NCI-H1436 treated with DMSO at 0.1 percent for 48 hours (cell line): ENCODE results near the gene DYSF.

Source experiments
- DNase-seq: peaks from one replicate; lab custom pipeline; 2025; lab: John Stamatoyannopoulos, UW

DYSF gene

GRCh38 chr2:71602581-71602980, 149.2 kb downstream of the DYSF start:
- DNase-seq = no peak

DNA sequence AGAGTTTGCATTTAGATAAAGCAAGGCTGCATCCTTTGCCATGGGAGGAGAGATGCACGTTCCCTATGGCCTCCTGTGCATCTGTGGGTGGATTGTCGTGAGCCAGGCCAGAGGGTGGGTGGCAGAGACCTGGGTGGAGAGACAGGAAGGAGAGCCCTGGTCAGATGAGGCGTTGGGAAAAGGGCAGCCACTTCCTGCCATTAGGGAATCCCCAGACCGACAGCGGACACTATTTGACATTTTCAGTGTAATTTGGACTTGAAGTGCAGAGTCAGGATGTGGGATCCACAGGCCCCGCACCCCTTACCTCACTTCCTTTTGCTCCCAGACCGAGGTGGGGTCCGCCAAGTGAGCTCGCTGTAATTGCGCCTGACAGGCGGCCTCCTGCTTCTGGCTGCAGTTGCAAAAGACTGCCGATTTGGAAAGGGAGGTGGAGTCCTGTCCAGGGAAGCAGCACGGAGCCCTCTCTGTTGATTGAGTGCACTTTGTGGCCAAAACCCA, 150.0 kb downstream of the DYSF start:
- no peak for DNase-seq

GRCh38 chr2:71603851-71604725, 150.7 kb downstream of the DYSF start:
- DNase-seq = no peak

GRCh38 chr2:71604726-71605120, 151.4 kb downstream of the DYSF start:
- DNase-seq = no peak

- no peak for DNase-seq
Observed at GRCh38 chr2:71605173-71605641, 151.8 kb downstream of the DYSF start.

DNA sequence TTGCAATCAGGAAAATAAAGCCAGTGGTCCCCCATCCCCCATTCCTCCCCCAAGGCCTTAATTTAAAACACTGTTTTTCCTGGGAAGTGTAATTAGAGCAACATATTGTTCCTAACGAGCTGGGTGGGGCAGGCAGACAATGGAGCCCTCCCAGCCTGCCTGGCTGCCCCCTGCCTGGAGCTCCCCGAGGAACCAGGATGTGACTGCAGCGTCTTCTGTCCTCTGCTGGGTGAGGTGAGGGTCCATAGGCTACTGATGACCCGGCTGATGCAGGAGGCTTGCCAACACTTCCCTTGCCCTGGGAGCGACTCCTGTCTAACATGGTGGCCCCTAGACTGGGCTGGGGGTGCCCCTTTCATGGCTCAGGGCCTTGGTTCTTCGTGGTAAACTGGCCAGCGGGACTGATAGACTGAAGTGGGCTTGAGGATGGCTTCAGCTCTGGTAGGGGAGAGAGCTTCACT, 152.4 kb downstream of the DYSF start:
- DNase-seq = no peak

- no peak for DNase-seq
Observed at GRCh38 chr2:71606244-71606643, 152.9 kb downstream of the DYSF start.

DNA sequence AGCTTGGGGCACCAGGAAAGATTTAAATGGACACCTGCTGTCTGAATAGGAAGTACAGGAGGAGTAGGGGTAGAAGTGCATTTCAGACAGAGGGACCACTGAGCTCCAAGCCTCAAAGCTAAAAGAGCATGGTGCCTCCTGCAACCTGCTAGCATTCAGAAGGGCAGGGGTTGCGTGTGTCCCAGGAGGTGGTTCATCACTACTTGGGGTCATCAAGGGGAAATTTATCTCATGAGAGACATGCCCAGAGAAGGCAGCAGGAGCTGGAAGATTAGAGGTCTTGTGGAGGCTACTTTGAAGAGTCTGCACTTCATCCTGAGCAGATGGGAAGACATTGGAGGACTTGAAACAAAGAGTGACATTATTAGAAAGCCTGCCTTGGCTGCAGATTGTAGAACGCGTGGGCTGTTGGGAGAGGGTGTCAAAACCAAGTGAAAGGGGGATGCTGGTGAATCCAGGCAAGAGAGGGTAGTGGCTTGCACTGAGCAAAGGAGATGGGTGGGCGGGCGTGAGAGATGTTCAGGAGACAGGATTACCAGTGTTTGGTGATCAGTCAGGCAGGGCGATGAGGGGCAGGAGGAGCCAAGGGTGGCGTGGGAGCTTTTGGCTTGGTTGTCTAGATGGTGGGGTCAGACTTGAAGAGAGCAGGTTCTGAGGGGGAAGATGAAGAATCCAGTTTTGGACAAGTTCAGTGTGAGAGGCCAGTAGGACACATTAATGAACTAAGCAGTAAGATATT, 154.0 kb downstream of the DYSF start:
- DNase-seq = no peak

GRCh38 chr2:71608034-71608433, 154.7 kb downstream of the DYSF start:
- DNase-seq = no peak

- DNase-seq = no peak
Observed at GRCh38 chr2:71608441-71608840, 155.1 kb downstream of the DYSF start.

GRCh38 chr2:71609029-71609428, 155.7 kb downstream of the DYSF start:
- no peak for DNase-seq

DNA sequence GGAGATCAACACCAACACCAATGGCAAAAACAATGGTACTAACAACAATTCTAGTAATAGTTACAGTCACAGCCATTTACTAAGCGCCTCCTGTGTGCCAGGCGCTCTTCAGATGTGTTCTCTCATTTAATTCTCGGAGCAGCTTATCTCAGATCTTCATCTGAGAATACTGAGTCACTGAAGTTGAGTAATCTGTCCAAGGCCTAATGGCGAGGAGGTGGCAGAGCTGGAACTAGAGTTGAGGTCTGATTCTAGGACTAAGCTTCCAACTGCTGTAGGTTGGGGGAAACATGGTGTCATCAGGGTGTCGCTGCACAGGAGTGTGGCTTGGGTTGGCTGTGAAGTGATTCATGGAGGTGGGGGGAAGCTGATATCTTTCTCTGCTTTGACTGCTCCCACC, 156.1 kb downstream of the DYSF start:
- DNase-seq = no peak

GRCh38 chr2:71609958-71610357, 156.6 kb downstream of the DYSF start:
- DNase-seq = no peak

DNA sequence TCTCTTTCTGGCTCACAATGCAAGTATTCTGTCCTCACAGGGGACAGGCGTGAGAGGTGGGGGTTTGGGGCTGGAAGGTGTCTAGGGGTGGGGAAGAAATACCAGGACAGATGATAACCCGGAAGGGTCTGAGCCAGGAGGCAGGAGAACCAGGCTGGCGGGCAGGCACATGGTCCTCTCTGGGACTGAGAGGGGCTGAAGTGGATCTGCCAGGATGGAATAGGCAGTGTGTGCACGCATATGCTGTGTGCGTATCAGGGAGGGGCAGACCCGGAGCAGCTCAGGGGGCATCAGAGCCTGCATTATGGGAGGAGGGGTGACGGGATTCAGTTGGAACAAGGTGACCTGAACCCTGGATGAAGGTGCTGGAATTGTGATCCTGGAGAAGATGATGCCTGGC, 157.3 kb downstream of the DYSF start:
- no peak for DNase-seq

GRCh38 chr2:71611247-71611646, 157.9 kb downstream of the DYSF start:
- DNase-seq = no peak

DNA sequence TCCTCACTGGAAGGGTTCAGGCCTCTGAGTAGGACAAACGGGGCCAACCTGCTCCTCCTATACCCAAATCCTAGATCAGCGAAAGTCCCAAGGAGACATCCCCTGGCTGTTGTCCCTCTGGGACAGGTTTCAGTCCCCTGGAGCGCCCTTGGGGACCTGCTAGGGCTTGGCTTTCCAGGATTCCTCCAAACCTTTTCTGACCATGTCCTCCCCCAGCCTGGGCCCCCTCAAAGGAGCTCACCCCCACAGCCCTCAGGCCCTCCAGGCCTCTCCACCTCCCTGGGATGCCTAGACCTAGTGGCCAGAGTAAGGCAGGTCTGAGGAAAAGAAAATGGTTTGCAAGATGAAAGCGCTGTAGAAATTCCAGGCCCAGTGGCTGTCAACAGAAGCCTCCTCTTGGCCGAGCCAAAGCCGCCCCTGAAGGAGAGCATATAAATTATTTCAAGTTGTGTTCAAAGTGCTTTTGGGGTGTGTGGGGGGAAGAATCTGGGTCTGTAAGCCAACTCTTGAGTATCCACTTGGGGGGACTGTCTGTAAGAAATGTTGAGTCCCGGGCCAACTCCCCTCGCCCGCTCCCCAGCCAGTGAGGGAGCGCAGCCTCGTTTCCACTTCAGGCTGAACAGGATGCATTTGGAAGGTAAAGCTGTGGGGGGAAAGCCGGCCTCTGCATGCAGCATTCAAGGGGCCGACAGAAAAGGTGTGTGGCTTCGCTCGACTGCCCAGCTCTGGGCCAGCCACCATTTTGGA, 158.6 kb downstream of the DYSF start:
- DNase-seq = no peak

DNA sequence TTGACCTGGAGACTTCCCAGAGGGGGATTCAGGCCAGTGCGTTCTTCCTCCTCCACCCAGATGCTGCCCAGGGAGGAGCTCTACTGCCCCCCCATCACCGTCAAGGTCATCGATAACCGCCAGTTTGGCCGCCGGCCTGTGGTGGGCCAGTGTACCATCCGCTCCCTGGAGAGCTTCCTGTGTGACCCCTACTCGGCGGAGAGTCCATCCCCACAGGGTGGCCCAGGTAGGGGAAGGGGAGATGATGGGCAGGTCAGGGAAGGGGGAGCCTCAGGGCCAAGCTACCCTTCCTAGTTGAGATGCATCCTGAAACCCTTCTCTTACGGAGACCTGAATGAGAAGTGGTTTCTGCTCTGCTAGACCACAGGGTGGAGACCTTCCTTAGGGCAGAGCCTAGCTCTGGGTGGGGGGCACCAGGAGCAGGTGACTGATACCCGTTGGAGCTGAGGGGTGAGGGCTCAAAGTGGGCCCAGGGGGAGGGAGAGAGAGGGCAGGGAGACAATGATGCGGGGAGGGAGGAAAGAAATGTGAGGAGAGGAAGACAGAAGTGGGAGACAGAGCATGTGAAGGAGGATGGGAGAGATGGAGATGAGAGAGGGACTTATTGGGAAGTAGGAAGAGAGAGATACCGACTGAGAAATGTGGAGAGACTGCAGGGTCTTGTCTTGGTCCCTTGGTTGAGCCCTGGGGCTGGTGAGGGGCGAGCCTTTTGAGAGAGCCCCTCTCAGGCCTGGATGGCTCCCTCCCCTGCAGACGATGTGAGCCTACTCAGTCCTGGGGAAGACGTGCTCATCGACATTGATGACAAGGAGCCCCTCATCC, 159.4 kb downstream of the DYSF start:
- no peak for DNase-seq

GRCh38 chr2:71613403-71613952, 160.1 kb downstream of the DYSF start:
- DNase-seq = no peak

DNA sequence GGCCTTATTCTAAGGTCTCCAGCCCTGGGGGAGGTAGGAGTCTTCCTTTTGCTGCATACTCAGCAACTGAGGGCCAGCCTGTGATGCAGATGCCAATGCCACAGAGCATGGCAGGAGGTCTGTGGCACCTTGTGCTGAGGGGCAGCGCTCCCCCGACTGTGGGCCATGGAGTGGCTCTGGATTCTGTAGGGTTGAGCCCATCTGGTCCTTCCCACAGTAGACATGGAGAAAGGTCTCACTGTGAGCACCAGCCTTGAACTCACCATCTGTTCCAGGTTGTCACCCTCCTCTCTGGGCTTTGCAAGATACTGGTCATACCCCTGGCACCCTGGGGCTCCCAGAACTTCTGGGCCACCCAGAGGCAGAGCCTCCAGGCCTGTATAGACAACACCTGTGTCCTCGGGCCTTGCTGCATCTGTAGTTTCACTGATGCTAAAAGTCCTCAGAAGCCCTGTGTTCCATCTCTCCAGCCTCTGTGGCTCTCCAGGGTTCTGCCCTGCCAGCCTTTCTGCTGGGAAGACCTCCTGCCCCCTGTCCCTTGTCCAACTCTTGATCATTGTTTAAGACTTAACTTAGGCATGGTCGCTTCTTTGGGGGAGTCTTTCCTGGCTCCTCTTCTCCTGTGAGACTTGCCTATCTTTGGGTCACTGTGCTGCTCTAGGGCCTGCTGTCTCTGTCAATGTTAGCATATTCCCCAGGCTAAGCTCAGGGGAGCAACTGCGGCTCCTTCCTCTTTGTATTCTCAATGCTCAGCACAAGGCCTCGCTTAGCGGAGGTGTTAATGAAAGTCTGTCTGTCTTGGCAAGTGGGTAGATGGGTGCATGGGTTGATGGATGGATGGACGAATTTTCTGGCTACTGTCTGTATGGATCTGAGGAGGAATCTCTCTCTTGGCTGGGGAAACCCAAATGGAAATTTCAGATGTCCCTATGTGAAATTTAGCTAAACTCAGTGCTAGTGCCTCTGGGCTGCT, 160.9 kb downstream of the DYSF start:
- no peak for DNase-seq
